ENCODE data around the gene C1orf94. TPM values are rescaled to one million over a fixed set of nuclear protein-coding genes. Genes with fewer than 3 reads are reported as not detected.

C1orf94 gene
- total RNA-seq, 1 donor, result not detected

- DNase-seq (ENCODE audit: low read depth), result no peak
- H3K4me3 ChIP-seq (ENCODE audit: low read depth, low read length), result no peak overlapping the region
- TF ChIP-seq CTCF (IDR thresholded peaks at IDR 0.05; ENCODE audit: insufficient read depth, low read depth, low read length), result no peak
Observed at GRCh38 chr1:34192621-34193020, 15.9 kb downstream of the C1orf94 start.

GRCh38 chr1:34199927-34200326 is 23.2 kb downstream of the C1orf94 start:
- no peak for TF ChIP-seq CTCF (IDR thresholded peaks at IDR 0.05; ENCODE audit: insufficient read depth, low read depth, low read length)
- no peak for DNase-seq (ENCODE audit: low read depth)

GRCh38 chr1:34212673-34213072 is 36.0 kb downstream of the C1orf94 start:
- no peak overlapping the region for H3K4me3 ChIP-seq (ENCODE audit: low read depth, low read length)
- no peak for TF ChIP-seq CTCF (IDR thresholded peaks at IDR 0.05; ENCODE audit: insufficient read depth, low read depth, low read length)

More at GRCh38 chr1:34199927-34200326, 23.2 kb downstream of the C1orf94 start:
- H3K4me3 ChIP-seq (ENCODE audit: low read depth, low read length), result no peak overlapping the region

GRCh38 chr1:34213956-34214355 is 37.2 kb downstream of the C1orf94 start:
- TF ChIP-seq CTCF (IDR thresholded peaks at IDR 0.05; ENCODE audit: insufficient read depth, low read depth, low read length), result no peak
- H3K4me3 ChIP-seq (ENCODE audit: low read depth, low read length), result no peak overlapping the region
- DNase-seq (ENCODE audit: low read depth), result no peak

More at GRCh38 chr1:34212673-34213072, 36.0 kb downstream of the C1orf94 start:
- no peak for DNase-seq (ENCODE audit: low read depth)

- no peak for DNase-seq (ENCODE audit: low read depth)
- H3K4me3 ChIP-seq (ENCODE audit: low read depth, low read length), result no peak overlapping the region
- TF ChIP-seq CTCF (IDR thresholded peaks at IDR 0.05; ENCODE audit: insufficient read depth, low read depth, low read length), result no peak
Observed at GRCh38 chr1:34231441-34231840, 54.7 kb downstream of the C1orf94 start.

- no peak for DNase-seq (ENCODE audit: low read depth)
Observed at GRCh38 chr1:34235594-34235993, 58.9 kb downstream of the C1orf94 start.

More at GRCh38 chr1:34235594-34235993, 58.9 kb downstream of the C1orf94 start:
- TF ChIP-seq CTCF (IDR thresholded peaks at IDR 0.05; ENCODE audit: insufficient read depth, low read depth, low read length), result no peak
- H3K4me3 ChIP-seq (ENCODE audit: low read depth, low read length), result no peak overlapping the region
